Kidney epithelial cell (primary cell): ENCODE measurements around the gene PSMF1. TPM values are rescaled to one million over a fixed set of nuclear protein-coding genes. Genes with fewer than 3 reads are reported as not detected.

Experiments
- DNase-seq: peaks from one replicate; pipeline ENCODE4 v3.0.0-alpha.2; 2010; ENCODE audit warnings: low read depth
- H3K27me3 ChIP-seq: 2 replicates; pipeline ENCODE4 v1.6.0; 2011; ENCODE audit warnings: low read length; ENCODE audit not compliant: control insufficient read depth, insufficient read depth
- H3K36me3 ChIP-seq: 2 replicates; pipeline ENCODE4 v1.5.1; 2011; ENCODE audit warnings: low read length; ENCODE audit not compliant: control insufficient read depth, insufficient read depth
- H3K4me3 ChIP-seq: 2 replicates; pipeline ENCODE4 v1.5.1; 2011; ENCODE audit warnings: low read depth, mild to moderate bottlenecking, control low read depth, low read length
- total RNA-seq: library from RNA; depleted of rRNA; stranded (reverse); fragments of >200 nt; gene quantifications from 2 replicates; pipeline ENCODE4 v1.2.3, GENCODE V29; 2015
- TF ChIP-seq, protein P1 (sequence below): IDR thresholded peaks from 2 replicates; pipeline ENCODE4 v1.5.1; 2011; ENCODE audit warnings: mild to moderate bottlenecking, moderate library complexity, low read length, control low read depth, inconsistent platforms; ENCODE audit not compliant: insufficient read depth, poor library complexity, severe bottlenecking

Gene PSMF1
- total RNA-seq, 1 donor from 2014 or later = 323 TPM

DNA sequence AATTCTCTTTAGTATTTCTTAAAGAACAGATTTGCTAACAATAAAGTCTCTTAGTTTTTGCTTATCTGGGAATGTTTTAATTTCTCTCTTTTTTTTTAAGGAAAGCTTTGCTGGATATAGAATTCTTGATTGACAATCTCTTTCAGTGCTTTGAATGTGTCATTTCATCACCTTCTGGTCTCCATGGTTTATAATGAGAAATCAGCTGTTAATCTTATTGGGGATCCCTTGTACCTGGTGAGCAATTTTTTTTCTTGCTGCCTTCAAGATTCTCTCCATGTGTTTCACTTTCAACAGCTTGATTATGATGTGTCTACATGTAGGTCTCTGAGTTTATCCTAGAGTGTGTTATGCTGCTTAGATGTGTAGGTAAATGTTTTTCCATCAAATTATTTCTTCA is 16.4 kb upstream of the PSMF1 start:
- Histone ChIP-seq H3K36me3 (no peaks in the 10 kb centered on the region), H3K27me3 (no peaks in the 10 kb centered on the region), H3K4me3 (no peak overlapping the region)
- TF ChIP-seq, protein P1, sequence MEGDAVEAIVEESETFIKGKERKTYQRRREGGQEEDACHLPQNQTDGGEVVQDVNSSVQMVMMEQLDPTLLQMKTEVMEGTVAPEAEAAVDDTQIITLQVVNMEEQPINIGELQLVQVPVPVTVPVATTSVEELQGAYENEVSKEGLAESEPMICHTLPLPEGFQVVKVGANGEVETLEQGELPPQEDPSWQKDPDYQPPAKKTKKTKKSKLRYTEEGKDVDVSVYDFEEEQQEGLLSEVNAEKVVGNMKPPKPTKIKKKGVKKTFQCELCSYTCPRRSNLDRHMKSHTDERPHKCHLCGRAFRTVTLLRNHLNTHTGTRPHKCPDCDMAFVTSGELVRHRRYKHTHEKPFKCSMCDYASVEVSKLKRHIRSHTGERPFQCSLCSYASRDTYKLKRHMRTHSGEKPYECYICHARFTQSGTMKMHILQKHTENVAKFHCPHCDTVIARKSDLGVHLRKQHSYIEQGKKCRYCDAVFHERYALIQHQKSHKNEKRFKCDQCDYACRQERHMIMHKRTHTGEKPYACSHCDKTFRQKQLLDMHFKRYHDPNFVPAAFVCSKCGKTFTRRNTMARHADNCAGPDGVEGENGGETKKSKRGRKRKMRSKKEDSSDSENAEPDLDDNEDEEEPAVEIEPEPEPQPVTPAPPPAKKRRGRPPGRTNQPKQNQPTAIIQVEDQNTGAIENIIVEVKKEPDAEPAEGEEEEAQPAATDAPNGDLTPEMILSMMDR = no peak
- no peak for DNase-seq

DNA sequence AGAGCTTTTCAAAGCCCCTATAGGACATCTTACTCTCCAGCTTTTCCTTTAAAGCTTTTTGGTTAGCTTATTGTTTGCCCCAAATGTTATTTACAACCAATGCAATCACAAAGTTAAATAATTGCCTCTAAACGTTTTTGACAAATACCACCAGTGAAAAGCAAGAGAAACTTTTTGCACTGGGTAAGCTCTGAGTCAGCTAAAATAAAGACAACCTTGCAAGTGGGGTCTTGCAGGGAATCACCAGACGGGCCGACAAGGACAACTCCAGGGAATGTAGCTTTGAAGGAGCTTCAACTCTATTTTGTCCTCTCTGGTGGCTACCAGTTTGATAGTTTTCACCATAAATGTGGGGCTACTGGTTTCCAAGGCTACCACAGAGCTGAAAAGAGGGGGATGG is 14.7 kb upstream of the PSMF1 start:
- no peak for DNase-seq
- no peak overlapping the region for H3K4me3 ChIP-seq
- H3K27me3 ChIP-seq = no peaks in the 10 kb centered on the region
- TF ChIP-seq, protein P1 = no peak
- H3K36me3 ChIP-seq = no peaks in the 10 kb centered on the region

DNA sequence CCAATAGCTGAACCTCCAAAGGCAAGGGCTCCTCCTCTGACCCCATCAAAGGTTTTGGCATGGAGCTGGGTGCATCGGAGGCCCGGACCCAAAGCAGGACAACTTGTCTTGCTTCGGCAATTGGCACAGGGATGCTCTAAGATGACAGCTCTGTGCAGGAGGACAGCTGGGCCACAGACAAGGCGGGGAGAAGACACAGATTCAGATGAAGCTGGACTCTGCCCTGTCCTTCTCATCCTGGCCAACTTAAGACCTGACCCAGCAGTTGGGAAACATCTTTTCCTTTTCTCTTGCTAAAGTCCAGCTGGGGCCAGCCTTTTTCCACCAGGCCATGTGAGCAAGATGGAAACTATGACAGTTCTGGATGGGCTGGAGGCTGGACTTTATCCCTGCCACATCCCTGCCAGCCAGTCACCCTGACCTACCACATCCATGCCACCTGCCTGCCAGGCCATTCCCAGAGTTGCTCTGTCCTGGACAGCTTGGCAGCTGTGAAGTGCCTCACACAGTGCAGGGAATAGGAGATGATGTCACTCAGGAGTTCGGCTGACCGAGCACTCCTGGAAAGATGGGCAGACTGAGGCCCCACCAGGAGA is 12.7 kb upstream of the PSMF1 start:
- Histone ChIP-seq H3K4me3 (no peak overlapping the region), H3K27me3 (peaks cover 3% of the 10 kb centered on the region), H3K36me3 (no peaks in the 10 kb centered on the region)
- TF ChIP-seq, protein P1 = no peak
- no peak for DNase-seq

DNA sequence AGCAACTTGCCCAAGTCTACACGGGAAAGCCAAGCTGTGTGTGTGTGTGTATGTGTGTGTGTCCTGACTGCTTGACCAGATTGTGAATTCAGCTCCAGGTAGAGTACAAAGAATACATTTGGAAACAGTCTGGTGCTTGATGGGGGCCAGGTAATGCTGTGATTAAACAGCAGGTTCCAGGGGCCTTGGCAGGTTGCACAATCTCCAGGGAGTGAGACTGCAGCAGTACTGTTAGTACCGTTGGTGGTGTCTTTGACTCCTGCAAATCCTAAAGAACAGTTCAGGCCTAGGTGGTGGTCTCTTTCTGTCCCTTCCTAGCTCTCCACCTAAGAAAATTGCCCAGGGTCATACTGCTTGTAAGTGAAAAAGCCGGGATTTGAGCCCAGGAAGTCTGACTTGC is 11.2 kb upstream of the PSMF1 start:
- no peak overlapping the region for H3K4me3 ChIP-seq
- TF ChIP-seq, protein P1 = no peak
- DNase-seq = no peak
- H3K27me3 ChIP-seq = peaks cover 3% of the 10 kb centered on the region
- no peaks in the 10 kb centered on the region for H3K36me3 ChIP-seq

DNA sequence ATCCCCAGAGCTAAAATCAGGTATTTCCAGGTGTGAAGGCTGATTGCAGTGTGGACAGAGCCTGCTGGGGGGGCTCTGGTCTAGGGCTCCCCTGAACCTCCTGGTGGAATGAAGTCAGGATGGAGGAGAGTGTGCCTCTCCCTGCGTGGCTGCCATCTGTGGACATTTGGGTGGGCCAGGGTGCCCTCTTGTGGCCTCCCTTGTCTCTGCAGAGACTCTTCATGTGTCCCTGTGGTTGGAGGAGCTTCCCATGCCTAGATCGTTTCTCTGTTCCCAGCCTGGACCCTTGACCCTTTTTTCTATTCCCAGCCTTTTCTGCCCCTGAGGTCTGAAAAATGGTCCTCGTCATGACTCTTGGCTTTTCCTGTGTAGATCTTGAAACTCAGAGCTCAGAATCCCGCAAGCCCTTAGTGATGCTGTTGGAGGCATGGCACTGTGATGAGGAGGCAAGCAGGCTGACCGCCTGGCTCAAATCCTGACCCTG is 9.9 kb upstream of the PSMF1 start:
- no peaks in the 10 kb centered on the region for H3K36me3 ChIP-seq
- DNase-seq = no peak
- H3K4me3 ChIP-seq = no peak overlapping the region
- TF ChIP-seq, protein P1 = peak; percentile 88
- peaks cover 3% of the 10 kb centered on the region for H3K27me3 ChIP-seq

DNA sequence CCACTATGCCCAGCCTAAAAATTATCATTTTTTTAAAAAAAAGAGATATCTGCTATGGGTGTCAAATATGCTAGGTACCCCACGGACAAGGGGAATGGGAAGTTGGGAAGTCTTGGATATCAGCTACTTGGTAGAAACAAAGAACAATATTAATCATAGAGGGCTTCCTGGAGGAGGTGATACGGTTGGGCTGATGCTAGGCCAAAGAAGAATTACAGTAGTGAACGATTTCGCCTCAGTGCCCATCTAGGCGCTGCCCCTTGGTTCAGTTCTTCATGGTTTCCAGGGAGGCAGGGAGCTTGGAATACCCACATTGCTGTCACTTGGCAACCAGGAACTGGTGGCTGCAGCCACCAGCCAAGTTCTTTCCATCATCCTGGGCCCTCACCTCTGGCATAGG is 5.5 kb upstream of the PSMF1 start:
- Histone ChIP-seq H3K36me3 (no peaks in the 10 kb centered on the region), H3K27me3 (peaks cover 3% of the 10 kb centered on the region), H3K4me3 (no peak overlapping the region)
- TF ChIP-seq, protein P1 = no peak
- DNase-seq = no peak
